ENCODE results near the gene TLCD1.

- TF ChIP-seq ZNF335 (tag by site-specific recombination; conservative IDR thresholded peaks at IDR 0.05) (no peak), KLF16 (tag by site-specific recombination; IDR thresholded peaks at IDR 0.05) (no peak)
Measured at GRCh38 chr17:28723159-28723835, 2.7 kb downstream of the TLCD1 start.
